Fibroblast of skin of back (primary cell): Measurements from ENCODE around the gene RNASEH2C.
"Not testable (repeated sequence)": the region's sequence is repeated elsewhere in the genome, so short reads cannot be mapped to it uniquely, and the experiment has no call there.

Source experiments
- DNase-seq: peaks from one replicate; pipeline ENCODE4 v3.0.0-alpha.2; 2013

Gene RNASEH2C

DNA sequence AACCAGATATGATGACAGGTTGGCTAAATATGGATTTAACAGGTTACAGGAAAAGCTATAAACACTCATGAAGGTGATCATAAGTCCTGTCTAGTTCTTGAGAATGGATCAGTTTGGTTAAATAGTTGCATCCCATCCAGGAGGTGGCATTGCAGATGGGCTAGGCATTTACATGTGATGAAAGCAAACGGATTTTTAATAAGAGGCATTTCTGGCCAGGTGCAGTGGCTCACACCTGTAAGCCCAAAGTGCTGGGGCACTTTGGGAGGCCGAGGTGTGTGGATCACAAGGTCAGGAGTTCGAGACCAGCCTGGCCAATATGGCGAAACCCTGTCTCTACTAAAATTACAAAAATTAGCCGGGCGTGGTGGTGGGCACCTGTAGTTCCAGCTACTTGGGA lies 37.1 kb downstream of the RNASEH2C start:
- not testable (repeated sequence) for DNase-seq

DNA sequence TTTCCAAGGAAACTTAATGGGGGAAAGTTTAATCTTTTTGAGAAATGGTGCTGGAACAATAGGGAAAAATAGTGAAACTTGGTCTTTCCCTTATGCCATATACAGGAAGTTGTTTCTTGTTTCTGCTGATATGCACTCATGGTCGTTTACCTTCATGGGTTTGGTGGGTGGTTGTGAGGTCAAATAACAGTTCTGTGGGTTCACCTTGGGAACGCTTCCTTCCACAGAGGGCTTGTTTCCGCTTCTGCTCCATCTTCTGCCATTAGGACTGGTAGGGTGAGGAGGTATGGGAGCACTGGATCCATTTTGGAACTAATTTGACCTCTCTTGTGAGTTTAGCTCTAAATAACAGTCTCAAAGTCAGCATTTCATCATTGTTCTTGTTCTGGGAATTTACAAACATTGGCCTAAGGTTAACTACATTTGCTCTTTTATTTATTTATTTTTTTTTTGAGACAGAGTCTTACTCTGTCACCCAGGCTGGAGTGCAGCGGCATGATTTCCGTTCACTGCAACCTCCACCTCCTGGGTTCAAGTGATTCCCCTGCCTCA lies 40.3 kb downstream of the RNASEH2C start:
- no peak for DNase-seq

DNA sequence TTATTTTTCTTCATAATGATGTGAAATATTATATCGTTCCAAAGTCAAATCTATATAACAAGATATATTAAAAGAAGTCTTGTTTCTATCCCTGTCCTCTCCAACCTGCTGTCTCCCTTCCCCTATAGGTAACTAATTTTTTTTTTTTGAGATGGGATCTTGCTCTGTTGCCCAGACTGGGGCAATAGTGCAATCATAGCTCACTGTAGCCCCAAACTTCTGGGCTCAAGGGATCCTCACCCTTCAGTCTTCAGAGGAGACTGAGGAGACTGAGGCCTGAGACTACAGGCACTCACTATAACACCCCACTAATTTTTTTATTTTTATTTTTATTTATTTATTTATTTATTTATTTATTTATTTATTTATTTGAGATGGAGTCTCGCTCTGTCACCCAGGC lies 47.6 kb downstream of the RNASEH2C start:
- no peak for DNase-seq

DNA sequence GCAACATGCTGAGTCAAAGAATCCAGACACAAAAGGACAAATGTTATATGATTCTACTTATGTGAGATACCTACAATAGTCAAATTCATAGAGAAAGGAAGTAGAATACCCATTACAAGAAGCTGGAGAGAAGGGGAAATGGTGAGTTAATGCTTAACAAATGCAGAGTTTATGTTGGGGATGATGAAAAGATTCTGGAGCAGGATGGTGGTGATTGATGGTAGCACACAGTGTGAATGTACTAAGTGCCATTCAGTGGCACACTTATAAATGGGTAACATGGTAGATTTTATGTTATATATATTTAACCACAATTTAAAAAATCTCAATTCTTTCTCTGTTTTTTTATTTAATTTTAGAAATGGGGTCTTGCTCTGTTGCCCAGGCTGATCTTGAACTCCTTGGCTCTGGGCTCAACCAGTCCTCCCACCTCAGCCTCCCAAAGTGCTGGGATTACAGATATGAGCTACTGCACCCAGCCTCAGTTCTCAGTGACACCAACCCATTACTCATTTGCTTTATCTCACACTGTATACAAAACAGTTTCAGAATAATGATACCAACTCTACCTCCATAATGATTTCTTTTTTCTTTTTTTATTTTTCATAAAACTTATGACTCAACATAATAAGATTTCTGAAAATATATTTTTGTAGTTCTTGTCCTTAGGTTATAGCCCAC lies 48.3 kb downstream of the RNASEH2C start:
- no peak for DNase-seq
